Endodermal cell (in vitro differentiated cells): ENCODE measurements around the gene SPOPL. TPM values are rescaled to one million over a fixed set of nuclear protein-coding genes. Genes with fewer than 3 reads are reported as not detected.
"Not testable (repeated sequence)": the region's sequence is repeated elsewhere in the genome, so short reads cannot be mapped to it uniquely, and the experiment has no call there.

ENCODE experiments used
- DNase-seq: peaks from one replicate; pipeline ENCODE4 v3.0.0-alpha.2; 2017
- H3K27ac ChIP-seq: 2 replicates; pipeline ENCODE4 v1.5.1; 2013; ENCODE audit warnings: mild to moderate bottlenecking, low read depth, low read length, moderate library complexity
- H3K27me3 ChIP-seq: 2 replicates; pipeline ENCODE4 v1.6.1; 2013; ENCODE audit warnings: mild to moderate bottlenecking, low read length, moderate library complexity; ENCODE audit not compliant: insufficient read depth, control insufficient read depth, poor library complexity, severe bottlenecking
- H3K36me3 ChIP-seq: 2 replicates; pipeline ENCODE4 v1.7.0; 2013; ENCODE audit warnings: mild to moderate bottlenecking, low read length, moderate library complexity; ENCODE audit not compliant: control insufficient read depth, insufficient read depth
- H3K4me1 ChIP-seq: one replicate; pipeline ENCODE4 v1.7.0; 2013; ENCODE audit warnings: low read length; ENCODE audit not compliant: control insufficient read depth, insufficient read depth
- H3K4me3 ChIP-seq: 2 replicates; pipeline ENCODE4 v1.5.1; 2013; ENCODE audit warnings: mild to moderate bottlenecking, low read length, moderate library complexity
- H3K9ac ChIP-seq: 2 replicates; pipeline ENCODE4 v1.6.1; 2013; ENCODE audit warnings: mild to moderate bottlenecking, low read length, moderate library complexity; ENCODE audit not compliant: poor library complexity, severe bottlenecking; ENCODE audit errors: extremely low read depth
- H3K9me3 ChIP-seq: 2 replicates; pipeline ENCODE4 v1.6.1; 2013; ENCODE audit warnings: mild to moderate bottlenecking, low read length, moderate library complexity; ENCODE audit not compliant: control insufficient read depth
- H3K27ac Mint-ChIP-seq: 2 replicates; pipeline ENCODE4 v1.8.0; 2020; ENCODE audit warnings: mixed read lengths
- H3K27me3 Mint-ChIP-seq: 2 replicates; pipeline ENCODE4 v1.8.0; 2021; ENCODE audit warnings: mild to moderate bottlenecking, mixed read lengths; ENCODE audit not compliant: insufficient read depth
- H3K36me3 Mint-ChIP-seq: 2 replicates; pipeline ENCODE4 v1.8.0; 2020; ENCODE audit warnings: low read depth, mixed read lengths
- H3K4me1 Mint-ChIP-seq: 2 replicates; pipeline ENCODE4 v1.8.0; 2020; ENCODE audit warnings: mixed read lengths
- H3K4me3 Mint-ChIP-seq: 2 replicates; pipeline ENCODE4 v1.8.0; 2020; ENCODE audit warnings: mild to moderate bottlenecking, moderate library complexity, mixed read lengths
- H3K9me3 Mint-ChIP-seq: 2 replicates; pipeline ENCODE4 v1.8.0; 2020; ENCODE audit warnings: mild to moderate bottlenecking, mixed read lengths
- CTCF ChIP-seq: fragments of 200-600 bp; sonication (generic); conservative IDR thresholded peaks from 2 replicates; pipeline ENCODE4 v1.5.0; 2021; ENCODE audit warnings: antibody characterized with exemption, mild to moderate bottlenecking
- WGBS, 2 experiments: methylation state at CpG; one replicate each; pipeline versions ENCODE4 v1.1.5 to v1.1.7; 2013; ENCODE audit warnings: missing lambda C conversion rate in 2 of 2, mixed read lengths in 1 of 2; ENCODE audit not compliant: insufficient coverage in 1 of 2, insufficient read length in 1 of 2; 5-methylcytosine and 5-hydroxymethylcytosine counted together
- total RNA-seq, 2 donors: library from RNA; stranded (reverse); fragmentation: NEBNext Ultra II Directional in 1 of 2; extraction: Animal tissue kit (Norgen Biotek cat#: 25700) in 1 of 2; gene quantifications; 2 replicates in 1 of 2; 3 replicates in 1 of 2; pipeline ENCODE4 v1.2.1, GENCODE V29; 2021

SPOPL gene
- total RNA-seq, 2 donors from 2014 or later: 17.4 to 26.9 TPM

- peaks cover 4% of the 10 kb centered on the region for H3K4me1 Mint-ChIP-seq
- no peak overlapping the region for H3K4me3 Mint-ChIP-seq
- peak overlapping the region; percentile 19 for H3K27ac Mint-ChIP-seq
- peak overlapping the region; percentile 57 for H3K4me3 ChIP-seq
- H3K27me3 Mint-ChIP-seq: no peaks in the 10 kb centered on the region
- no peaks in the 10 kb centered on the region for H3K27me3 ChIP-seq
- H3K4me1 ChIP-seq: no peaks in the 10 kb centered on the region
- H3K9me3 Mint-ChIP-seq: peaks cover 57% of the 10 kb centered on the region
- H3K9ac ChIP-seq: no peak overlapping the region
- H3K27ac ChIP-seq: no peak overlapping the region
- peaks cover 36% of the 10 kb centered on the region for H3K9me3 ChIP-seq
- DNase-seq: no peak
- TF ChIP-seq CTCF: no peak
- H3K36me3 Mint-ChIP-seq: peaks cover 50% of the 10 kb centered on the region
- WGBS, 2 experiments: 87 to 90% methylated on average over 1 to 2 of the region's 2 CpGs
- peaks cover 17% of the 10 kb centered on the region for H3K36me3 ChIP-seq
These were observed 35.2 kb downstream of the SPOPL start for GRCh38 chr2:138536740-138537139.

GRCh38 chr2:138537170-138537915 lies 35.8 kb downstream of the SPOPL start:
- Mint-ChIP-seq H3K36me3 (peaks cover 54% of the 10 kb centered on the region), H3K9me3 (peaks cover 63% of the 10 kb centered on the region), H3K27me3 (no peaks in the 10 kb centered on the region), H3K4me1 (no peaks in the 10 kb centered on the region), H3K4me3 (no peak overlapping the region), H3K27ac (no peak overlapping the region)
- peaks cover 36% of the 10 kb centered on the region for H3K9me3 ChIP-seq
- no peak overlapping the region for H3K9ac ChIP-seq
- H3K4me3 ChIP-seq: peak overlapping the region; percentile 57
- H3K27ac ChIP-seq: no peak overlapping the region
- DNase-seq: no peak
- TF ChIP-seq CTCF: no peak
- H3K27me3 ChIP-seq: no peaks in the 10 kb centered on the region
- H3K4me1 ChIP-seq: no peaks in the 10 kb centered on the region
- peaks cover 17% of the 10 kb centered on the region for H3K36me3 ChIP-seq
- 91 to 94% methylated on average over 9 to 12 of the region's 12 CpGs for WGBS, 2 experiments

GRCh38 chr2:138544206-138544605 lies 42.6 kb downstream of the SPOPL start:
- not testable (repeated sequence) for H3K4me3 ChIP-seq, H3K4me1 Mint-ChIP-seq, H3K4me1 ChIP-seq, DNase-seq, H3K9ac ChIP-seq, H3K27ac ChIP-seq, H3K27me3 Mint-ChIP-seq, H3K27me3 ChIP-seq, H3K36me3 ChIP-seq, H3K27ac Mint-ChIP-seq, H3K4me3 Mint-ChIP-seq
- H3K9me3 Mint-ChIP-seq: peaks cover 57% of the 10 kb centered on the region
- H3K36me3 Mint-ChIP-seq: peaks cover 57% of the 10 kb centered on the region
- H3K9me3 ChIP-seq: peaks cover 11% of the 10 kb centered on the region
- 93 to 97% methylated on average over 9 to 12 of the region's 12 CpGs for WGBS, 2 experiments

GRCh38 chr2:138548796-138549195 lies 47.2 kb downstream of the SPOPL start:
- peaks cover 24% of the 10 kb centered on the region for H3K36me3 ChIP-seq
- Mint-ChIP-seq H3K27ac (no peak overlapping the region), H3K27me3 (no peaks in the 10 kb centered on the region), H3K36me3 (peaks cover 32% of the 10 kb centered on the region), H3K4me3 (no peak overlapping the region), H3K4me1 (peaks cover 2% of the 10 kb centered on the region), H3K9me3 (peaks cover 12% of the 10 kb centered on the region)
- H3K9me3 ChIP-seq: peaks cover 11% of the 10 kb centered on the region
- H3K27ac ChIP-seq: no peak overlapping the region
- no peak overlapping the region for H3K9ac ChIP-seq
- no peak for DNase-seq
- no peak overlapping the region for H3K4me3 ChIP-seq
- no peaks in the 10 kb centered on the region for H3K27me3 ChIP-seq
- H3K4me1 ChIP-seq: no peaks in the 10 kb centered on the region
- TF ChIP-seq CTCF: no peak
